ENCODE measurements around the gene VPS13D. TPM values are rescaled to one million over a fixed set of nuclear protein-coding genes. Genes with fewer than 3 reads are reported as not detected.

VPS13D gene
- total and polyA plus RNA-seq, 2 donors (not counting 3 experiments of a cell fraction or from before 2014, with no cell fraction given) = 13.6 to 48.5 TPM

DNA sequence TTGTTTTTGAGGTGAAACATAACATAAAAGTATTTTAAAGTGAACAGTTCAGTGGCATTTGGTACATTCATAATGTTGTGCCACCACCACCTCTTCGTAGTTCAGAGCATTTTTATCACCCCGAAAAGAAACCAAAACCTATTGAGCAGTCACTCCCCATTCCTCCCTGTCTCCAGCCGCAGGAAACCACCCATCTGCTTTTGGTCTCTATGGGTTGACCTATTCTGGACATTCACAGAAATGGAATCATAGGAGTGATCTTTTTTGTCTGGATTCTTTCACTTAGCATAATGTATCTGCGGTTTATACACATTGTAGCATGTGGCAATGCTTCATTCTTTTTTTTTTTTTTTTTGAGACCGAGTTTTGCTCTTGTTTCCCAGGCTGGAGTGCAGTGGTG, 141.2 kb downstream of the VPS13D start:
- Histone ChIP-seq H3K9me3 (replicated peaks; ENCODE audit: control insufficient read depth, insufficient read depth, low read length) (no peaks in the 10 kb centered on the region), H3K9me1 (replicated peaks; ENCODE audit: control insufficient read depth, extremely low read depth, insufficient read depth, low read length) (no peaks in the 10 kb centered on the region), H3K4me1 (ENCODE audit: control insufficient read depth, extremely low read depth, insufficient read depth, low read length) (peaks cover 2% of the 10 kb centered on the region), H2AFZ (ENCODE audit: low read depth, low read length) (no peak overlapping the region), H3K27me3 (ENCODE audit: control insufficient read depth in 2 of 2, insufficient read depth in 2 of 2, low read length in 2 of 2) (no peaks in the 10 kb centered on the region), H3K36me3 (ENCODE audit: control insufficient read depth in 2 of 2, extremely low read depth in 1 of 2, insufficient read depth in 2 of 2, low read length in 2 of 2) (peaks cover 0 to 3% of the 10 kb centered on the region in 2 experiments), H3K27ac (ENCODE audit: insufficient read depth, low read depth, low read length) (no peak overlapping the region), H3K9ac (replicated peaks; ENCODE audit: extremely low read depth, insufficient read depth, low read length) (no peak overlapping the region), H3K79me2 (ENCODE audit: control insufficient read depth, insufficient read depth, low read length) (no peaks in the 10 kb centered on the region), H3K4me2 (ENCODE audit: insufficient read depth, low read length) (no peak overlapping the region), H4K20me1 (replicated peaks; ENCODE audit: control insufficient read depth, extremely low read depth, insufficient read depth, low read length) (no peaks in the 10 kb centered on the region), H3K4me3 (replicated peaks in 1 of 3; ENCODE audit: insufficient read depth in 1 of 3, low read depth in 1 of 3, low read length in 3 of 3) (no peak overlapping the region)
- no peak for FAIRE-seq
- dilution Hi-C loops (cut with MboI; ENCODE audit: extremely low pct_ligation_motif_present, low sequenced_read_pairs) (no loop called here), intact Hi-C loops (cut with micrococcal nuclease) (no loop called here)
- ChIA-PET CTCF (interaction anchor here (1.1 to 1.7 kb wide), 4 partner anchors 8 to 32 kb away, joined by 3 to 8 read pairs (median 3); no protein-coding TSS in a partner anchor), POLR2A (no interaction called here)
- DNase-seq (ENCODE audit: low read depth, low spot score) = no peak
- TF ChIP-seq MYC (IDR thresholded peaks at IDR 0.05; ENCODE audit: low read depth, low read length) (no peak), POLR2AphosphoS5 (IDR thresholded peaks at IDR 0.05; ENCODE audit: insufficient read depth, low read depth, low read length) (no peak), GATA2 (IDR thresholded peaks at IDR 0.05; ENCODE audit: insufficient read depth, insufficient read length, low read depth, low read length) (no peak), JUN (IDR thresholded peaks at IDR 0.05; ENCODE audit: borderline replicate concordance, insufficient read depth, insufficient read length, low read depth) (no peak)
- TF ChIP-seq, protein P1, sequence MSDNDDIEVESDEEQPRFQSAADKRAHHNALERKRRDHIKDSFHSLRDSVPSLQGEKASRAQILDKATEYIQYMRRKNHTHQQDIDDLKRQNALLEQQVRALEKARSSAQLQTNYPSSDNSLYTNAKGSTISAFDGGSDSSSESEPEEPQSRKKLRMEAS (IDR thresholded peaks at IDR 0.05; ENCODE audit: insufficient read depth, insufficient read length) = no peak
- BruUV-seq (replicated peaks) = no TSS peak

DNA sequence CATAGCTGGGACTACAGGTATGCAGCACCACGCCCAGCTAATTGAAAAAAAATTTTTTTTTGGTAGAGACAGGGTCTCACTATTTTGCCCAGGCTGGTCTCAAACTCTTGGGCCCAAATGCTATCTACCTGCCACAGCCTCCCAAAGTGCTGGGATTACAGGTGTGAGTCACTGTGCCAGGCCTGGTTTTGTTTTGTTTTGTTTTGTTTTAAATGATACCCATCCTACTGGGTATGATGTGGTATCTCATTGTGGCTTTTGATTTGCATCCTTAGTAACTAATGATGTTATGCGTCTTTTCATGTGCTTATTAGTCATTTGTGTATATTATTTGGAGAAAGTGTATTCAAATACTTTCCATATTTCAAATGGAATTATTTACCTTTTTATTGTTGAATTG, 142.3 kb downstream of the VPS13D start:
- TF ChIP-seq POLR2A (IDR thresholded peaks at IDR 0.05; ENCODE audit: low read depth, low read length) (no peak), JUN (IDR thresholded peaks at IDR 0.05; ENCODE audit: borderline replicate concordance, insufficient read depth, insufficient read length, low read depth) (no peak), MYC (IDR thresholded peaks at IDR 0.05; ENCODE audit: low read depth, low read length) (no peak)
- TF ChIP-seq, protein P2, sequence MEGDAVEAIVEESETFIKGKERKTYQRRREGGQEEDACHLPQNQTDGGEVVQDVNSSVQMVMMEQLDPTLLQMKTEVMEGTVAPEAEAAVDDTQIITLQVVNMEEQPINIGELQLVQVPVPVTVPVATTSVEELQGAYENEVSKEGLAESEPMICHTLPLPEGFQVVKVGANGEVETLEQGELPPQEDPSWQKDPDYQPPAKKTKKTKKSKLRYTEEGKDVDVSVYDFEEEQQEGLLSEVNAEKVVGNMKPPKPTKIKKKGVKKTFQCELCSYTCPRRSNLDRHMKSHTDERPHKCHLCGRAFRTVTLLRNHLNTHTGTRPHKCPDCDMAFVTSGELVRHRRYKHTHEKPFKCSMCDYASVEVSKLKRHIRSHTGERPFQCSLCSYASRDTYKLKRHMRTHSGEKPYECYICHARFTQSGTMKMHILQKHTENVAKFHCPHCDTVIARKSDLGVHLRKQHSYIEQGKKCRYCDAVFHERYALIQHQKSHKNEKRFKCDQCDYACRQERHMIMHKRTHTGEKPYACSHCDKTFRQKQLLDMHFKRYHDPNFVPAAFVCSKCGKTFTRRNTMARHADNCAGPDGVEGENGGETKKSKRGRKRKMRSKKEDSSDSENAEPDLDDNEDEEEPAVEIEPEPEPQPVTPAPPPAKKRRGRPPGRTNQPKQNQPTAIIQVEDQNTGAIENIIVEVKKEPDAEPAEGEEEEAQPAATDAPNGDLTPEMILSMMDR (IDR thresholded peaks at IDR 0.05; ENCODE audit: extremely low read depth in 1 of 2, insufficient read depth in 1 of 2, low read depth in 1 of 2, low read length in 2 of 2) = no peak
- no peaks in the 10 kb centered on the region for H4K20me1 ChIP-seq (replicated peaks; ENCODE audit: control insufficient read depth, extremely low read depth, insufficient read depth, low read length)
- DNase-seq (ENCODE audit: low read depth, low spot score) = no peak
- BruUV-seq (replicated peaks) = no TSS peak
- dilution Hi-C loops (cut with MboI; ENCODE audit: extremely low pct_ligation_motif_present, low sequenced_read_pairs) (no loop called here), intact Hi-C loops (cut with micrococcal nuclease) (no loop called here)
- H3K9me3 ChIP-seq (replicated peaks; ENCODE audit: control insufficient read depth, insufficient read depth, low read length) = no peaks in the 10 kb centered on the region
- peaks cover 0 to 3% of the 10 kb centered on the region in 2 experiments for H3K36me3 ChIP-seq (ENCODE audit: control insufficient read depth in 2 of 2, extremely low read depth in 1 of 2, insufficient read depth in 2 of 2, low read length in 2 of 2)
- no peaks in the 10 kb centered on the region for H3K9me1 ChIP-seq (replicated peaks; ENCODE audit: control insufficient read depth, extremely low read depth, insufficient read depth, low read length)
- ChIA-PET POLR2A (no interaction called here), CTCF (no interaction called here)
- no peak overlapping the region for H3K4me3 ChIP-seq (replicated peaks in 1 of 3; ENCODE audit: insufficient read depth in 1 of 3, low read depth in 1 of 3, low read length in 3 of 3)
- no peak overlapping the region for H3K27ac ChIP-seq (ENCODE audit: insufficient read depth, low read depth, low read length)
- no peak overlapping the region for H3K4me2 ChIP-seq (ENCODE audit: insufficient read depth, low read length)
- H2AFZ ChIP-seq (ENCODE audit: low read depth, low read length) = no peak overlapping the region
- H3K4me1 ChIP-seq (ENCODE audit: control insufficient read depth, extremely low read depth, insufficient read depth, low read length) = peaks cover 2% of the 10 kb centered on the region
- no peaks in the 10 kb centered on the region for H3K27me3 ChIP-seq (ENCODE audit: control insufficient read depth in 2 of 2, insufficient read depth in 2 of 2, low read length in 2 of 2)
- H3K9ac ChIP-seq (replicated peaks; ENCODE audit: extremely low read depth, insufficient read depth, low read length) = no peak overlapping the region
- no peak for FAIRE-seq
- no peaks in the 10 kb centered on the region for H3K79me2 ChIP-seq (ENCODE audit: control insufficient read depth, insufficient read depth, low read length)

All from endothelial cell of umbilical vein (primary cell).